Measurements from ENCODE around the gene ALDH5A1. TPM values are rescaled to one million over a fixed set of nuclear protein-coding genes. Genes with fewer than 3 reads are reported as not detected.

The ALDH5A1 gene
- total and polyA plus RNA-seq, 2 of the 13 experiments (the other 11 are each of a cell fraction or from before 2014, with no cell fraction given): 12.8 to 32.5 TPM

GRCh38 chr6:24504649-24505586 lies 10.1 kb downstream of the ALDH5A1 start (continued):
- TF ChIP-seq ATF6 (CRISPR knock-in tag; conservative IDR thresholded peaks at IDR 0.05) (no peak), ZC3H4 (CRISPR knock-in tag; IDR thresholded peaks at IDR 0.05; ENCODE audit: borderline replicate concordance) (no peak), ATRX (CRISPR knock-in tag; IDR thresholded peaks at IDR 0.05; ENCODE audit: borderline replicate concordance) (no peak), ZNF580 (CRISPR knock-in tag; IDR thresholded peaks at IDR 0.05; ENCODE audit: borderline replicate concordance, low read depth) (no peak), CERS6 (CRISPR knock-in tag; IDR thresholded peaks at IDR 0.05) (no peak), E2F1 (CRISPR knock-in tag; IDR thresholded peaks at IDR 0.05) (no peak), ZNF766 (CRISPR knock-in tag; IDR thresholded peaks at IDR 0.05; ENCODE audit: borderline replicate concordance) (no peak), SIX4 (CRISPR knock-in tag; IDR thresholded peaks at IDR 0.05) (0 out of 2 replicates have a peak, but pooled peaks have one; percentile 14), SRY (CRISPR knock-in tag; IDR thresholded peaks at IDR 0.05) (0 out of 2 replicates have a peak, but pooled peaks have one; percentile 36), BCL6 (CRISPR knock-in tag; IDR thresholded peaks at IDR 0.05) (peak; percentile 9; the same call in 1 of the 2 replicates), SIN3A (IDR thresholded peaks at IDR 0.05; ENCODE audit: borderline replicate concordance, low read depth, low read length) (0 out of 2 replicates have a peak, but pooled peaks have one; percentile 33), NR2F6 (IDR thresholded peaks at IDR 0.05) (no peak), NR2F6 (CRISPR knock-in tag; IDR thresholded peaks at IDR 0.05) (peak; percentile 62), POLR2A (IDR thresholded peaks at IDR 0.05; ENCODE audit: insufficient read depth in 1 of 2, low read depth in 2 of 2, low read length in 2 of 2) (peak in 1 of 2 experiments; percentile 39; a peak in 1 of 4 replicates), HNRNPL (IDR thresholded peaks at IDR 0.05; ENCODE audit: low read depth, low read length) (no peak), TCF7L2 (IDR thresholded peaks at IDR 0.05; ENCODE audit: low read depth, low read length) (no peak), ZIK1 (CRISPR knock-in tag; IDR thresholded peaks at IDR 0.05; ENCODE audit: borderline replicate concordance, low read depth) (no peak)
- TF ChIP-seq, protein P1, sequence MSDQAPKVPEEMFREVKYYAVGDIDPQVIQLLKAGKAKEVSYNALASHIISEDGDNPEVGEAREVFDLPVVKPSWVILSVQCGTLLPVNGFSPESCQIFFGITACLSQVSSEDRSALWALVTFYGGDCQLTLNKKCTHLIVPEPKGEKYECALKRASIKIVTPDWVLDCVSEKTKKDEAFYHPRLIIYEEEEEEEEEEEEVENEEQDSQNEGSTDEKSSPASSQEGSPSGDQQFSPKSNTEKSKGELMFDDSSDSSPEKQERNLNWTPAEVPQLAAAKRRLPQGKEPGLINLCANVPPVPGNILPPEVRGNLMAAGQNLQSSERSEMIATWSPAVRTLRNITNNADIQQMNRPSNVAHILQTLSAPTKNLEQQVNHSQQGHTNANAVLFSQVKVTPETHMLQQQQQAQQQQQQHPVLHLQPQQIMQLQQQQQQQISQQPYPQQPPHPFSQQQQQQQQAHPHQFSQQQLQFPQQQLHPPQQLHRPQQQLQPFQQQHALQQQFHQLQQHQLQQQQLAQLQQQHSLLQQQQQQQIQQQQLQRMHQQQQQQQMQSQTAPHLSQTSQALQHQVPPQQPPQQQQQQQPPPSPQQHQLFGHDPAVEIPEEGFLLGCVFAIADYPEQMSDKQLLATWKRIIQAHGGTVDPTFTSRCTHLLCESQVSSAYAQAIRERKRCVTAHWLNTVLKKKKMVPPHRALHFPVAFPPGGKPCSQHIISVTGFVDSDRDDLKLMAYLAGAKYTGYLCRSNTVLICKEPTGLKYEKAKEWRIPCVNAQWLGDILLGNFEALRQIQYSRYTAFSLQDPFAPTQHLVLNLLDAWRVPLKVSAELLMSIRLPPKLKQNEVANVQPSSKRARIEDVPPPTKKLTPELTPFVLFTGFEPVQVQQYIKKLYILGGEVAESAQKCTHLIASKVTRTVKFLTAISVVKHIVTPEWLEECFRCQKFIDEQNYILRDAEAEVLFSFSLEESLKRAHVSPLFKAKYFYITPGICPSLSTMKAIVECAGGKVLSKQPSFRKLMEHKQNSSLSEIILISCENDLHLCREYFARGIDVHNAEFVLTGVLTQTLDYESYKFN (CRISPR knock-in tag; conservative IDR thresholded peaks at IDR 0.05): peak; percentile 91
- TF ChIP-seq, protein P2, sequence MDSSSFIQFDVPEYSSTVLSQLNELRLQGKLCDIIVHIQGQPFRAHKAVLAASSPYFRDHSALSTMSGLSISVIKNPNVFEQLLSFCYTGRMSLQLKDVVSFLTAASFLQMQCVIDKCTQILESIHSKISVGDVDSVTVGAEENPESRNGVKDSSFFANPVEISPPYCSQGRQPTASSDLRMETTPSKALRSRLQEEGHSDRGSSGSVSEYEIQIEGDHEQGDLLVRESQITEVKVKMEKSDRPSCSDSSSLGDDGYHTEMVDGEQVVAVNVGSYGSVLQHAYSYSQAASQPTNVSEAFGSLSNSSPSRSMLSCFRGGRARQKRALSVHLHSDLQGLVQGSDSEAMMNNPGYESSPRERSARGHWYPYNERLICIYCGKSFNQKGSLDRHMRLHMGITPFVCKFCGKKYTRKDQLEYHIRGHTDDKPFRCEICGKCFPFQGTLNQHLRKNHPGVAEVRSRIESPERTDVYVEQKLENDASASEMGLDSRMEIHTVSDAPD (CRISPR knock-in tag; IDR thresholded peaks at IDR 0.05): peak; percentile 98

Measured in HepG2 (cell line).